GM21360 (cell line): ENCODE measurements around the gene MORN1.

Experiments used
- ATAC-seq: cut with Tn5 transposase; IDR thresholded peaks from one replicate; pipeline ENCODE4 v1.9.1; 2021; ENCODE audit warnings: mild to moderate bottlenecking, moderate library complexity; ENCODE audit not compliant: unreplicated experiment

The MORN1 gene

GRCh38 chr1:2375923-2376260 lies 15.5 kb downstream of the MORN1 start:
- ATAC-seq = no peak

GRCh38 chr1:2375246-2375922 lies 16.0 kb downstream of the MORN1 start:
- no peak for ATAC-seq

- no peak for ATAC-seq
These were observed 16.9 kb downstream of the MORN1 start for GRCh38 chr1:2374252-2375155.

- ATAC-seq = no peak
These were observed 17.7 kb downstream of the MORN1 start for GRCh38 chr1:2373551-2374251.

GRCh38 chr1:2372551-2373490 lies 18.5 kb downstream of the MORN1 start:
- ATAC-seq = no peak

- ATAC-seq = no peak
These were observed 23.2 kb downstream of the MORN1 start for GRCh38 chr1:2368053-2368744.

GRCh38 chr1:2363847-2364513 lies 27.4 kb downstream of the MORN1 start:
- no peak for ATAC-seq

- no peak for ATAC-seq
These were observed 30.6 kb downstream of the MORN1 start for GRCh38 chr1:2360588-2361364.

GRCh38 chr1:2358651-2359640 lies 32.4 kb downstream of the MORN1 start:
- ATAC-seq = no peak

- ATAC-seq = no peak
These were observed 33.3 kb downstream of the MORN1 start for GRCh38 chr1:2358072-2358471.

GRCh38 chr1:2356911-2357845 lies 34.2 kb downstream of the MORN1 start:
- no peak for ATAC-seq

GRCh38 chr1:2356401-2356800 lies 35.0 kb downstream of the MORN1 start:
- ATAC-seq = no peak

GRCh38 chr1:2355373-2356261 lies 35.7 kb downstream of the MORN1 start:
- ATAC-seq = no peak

GRCh38 chr1:2354511-2355372 lies 36.6 kb downstream of the MORN1 start:
- no peak for ATAC-seq
